HG03354 (cell line): ENCODE results near the gene EYA4.

Experiments used
- ATAC-seq: cut with Tn5 transposase; IDR thresholded peaks from one replicate; pipeline ENCODE4 v1.9.1; 2021; ENCODE audit warnings: mild to moderate bottlenecking; ENCODE audit not compliant: unreplicated experiment, poor library complexity, severe bottlenecking

Gene EYA4

GRCh38 chr6:133241901-133242636, 912 bp downstream of the EYA4 start:
- ATAC-seq = no peak

GRCh38 chr6:133242637-133243585, 1.8 kb downstream of the EYA4 start:
- ATAC-seq = no peak

GRCh38 chr6:133243723-133244305, 2.7 kb downstream of the EYA4 start:
- no peak for ATAC-seq

- ATAC-seq = no peak
Measured at GRCh38 chr6:133244519-133244918, 3.4 kb downstream of the EYA4 start.

- ATAC-seq = no peak
Measured at GRCh38 chr6:133245007-133245406, 3.9 kb downstream of the EYA4 start.

GRCh38 chr6:133245422-133245903, 4.3 kb downstream of the EYA4 start:
- no peak for ATAC-seq

GRCh38 chr6:133247581-133247980, 6.4 kb downstream of the EYA4 start:
- ATAC-seq = no peak

GRCh38 chr6:133248241-133249001, 7.3 kb downstream of the EYA4 start:
- no peak for ATAC-seq

- no peak for ATAC-seq
Measured at GRCh38 chr6:133251688-133252087, 10.5 kb downstream of the EYA4 start.

GRCh38 chr6:133254552-133255228, 13.5 kb downstream of the EYA4 start:
- no peak for ATAC-seq

- no peak for ATAC-seq
Measured at GRCh38 chr6:133257545-133258105, 16.5 kb downstream of the EYA4 start.

- no peak for ATAC-seq
Measured at GRCh38 chr6:133259561-133259960, 18.4 kb downstream of the EYA4 start.

- ATAC-seq = no peak
Measured at GRCh38 chr6:133262804-133263203, 21.6 kb downstream of the EYA4 start.

- ATAC-seq = no peak
Measured at GRCh38 chr6:133265066-133265465, 23.9 kb downstream of the EYA4 start.

GRCh38 chr6:133266186-133266585, 25.0 kb downstream of the EYA4 start:
- no peak for ATAC-seq

- no peak for ATAC-seq
Measured at GRCh38 chr6:133268621-133269020, 27.5 kb downstream of the EYA4 start.

GRCh38 chr6:133274813-133275212, 33.7 kb downstream of the EYA4 start:
- no peak for ATAC-seq

- ATAC-seq = no peak
Measured at GRCh38 chr6:133275213-133275612, 34.1 kb downstream of the EYA4 start.
